Psoas muscle (tissue), 8 donors: ENCODE results near the gene CTR9. TPM values are rescaled to one million over a fixed set of nuclear protein-coding genes. Genes with fewer than 3 reads are reported as not detected.

ENCODE experiments used
- ATAC-seq, 4 donors: fragments of 200-7000 bp; cut with Tn5 transposase; one replicate each; pipeline ENCODE4 v1.9.1; 2020; ENCODE audit warnings: moderate library complexity in 3 of 4, mild to moderate bottlenecking in 2 of 4
- DNase-seq, 2 donors: peaks; one replicate each; pipeline ENCODE4 v3.0.0-alpha.2; 2020
- H3K27ac ChIP-seq: fragments of 200-600 bp; one replicate; pipeline ENCODE4 v1.8.0; 2022
- H3K27me3 ChIP-seq, 3 donors: fragments of 200-600 bp in 1 of 3; one replicate each; pipeline versions ENCODE4 v1.6.1 to v1.8.0; 2013 to 2022; ENCODE audit warnings: low read length in 2 of 3, mild to moderate bottlenecking in 2 of 3, moderate library complexity in 1 of 3; ENCODE audit not compliant: insufficient read depth in 3 of 3
- H3K36me3 ChIP-seq, 2 donors: fragments of 200-600 bp in 1 of 2; one replicate each; pipeline versions ENCODE4 v1.6.1 to v1.8.0; 2013 to 2022; ENCODE audit warnings: low read depth in 1 of 2, mild to moderate bottlenecking in 1 of 2, moderate library complexity in 1 of 2; ENCODE audit not compliant: insufficient read depth in 1 of 2
- H3K4me1 ChIP-seq: fragments of 200-600 bp; one replicate; pipeline ENCODE4 v1.8.0; 2022
- H3K4me3 ChIP-seq: fragments of 200-600 bp; one replicate; pipeline ENCODE4 v1.8.0; 2022; ENCODE audit warnings: mild to moderate bottlenecking
- H3K9me3 ChIP-seq: fragments of 200-600 bp; one replicate; pipeline ENCODE4 v1.8.0; 2022
- WGBS, 3 donors: extraction: QIAGEN DNeasy Blood & Tissue Kit; methylation state at CpG; one replicate each; pipeline versions ENCODE4 v1.1.6 to v1.1.7; 2013; 5-methylcytosine and 5-hydroxymethylcytosine counted together
- intact Hi-C, 2 donors: fragments of 100-400 bp; cut with DNase I; formaldehyde crosslinking; loops; one replicate each; pipeline versions ENCODE4 v1.11.0 to v1.14.2; 2022
- long read RNA-seq, 2 donors: library from polyadenylated mRNA; unstranded; transcript quantifications; one replicate each; pipeline ENCODE4 v2.0.0, GENCODE V29; 2021
- polyA plus RNA-seq, 3 donors: library from polyadenylated mRNA; stranded (reverse); fragments of 200-250 nt; gene quantifications; one replicate each; pipeline ENCODE4 v1.2.3, GENCODE V29; 2013
- total RNA-seq, 4 donors: library from RNA; stranded (reverse); fragmentation: NEBNext Ultra II Directional in 2 of 4; extraction: Animal tissue kit (Norgen Biotek cat#: 25700) in 2 of 4; gene quantifications; one replicate each; pipeline versions ENCODE4 v1.2.1 to v1.2.4, GENCODE V29; 2021 to 2023
- TF ChIP-seq, protein P1 (sequence below): fragments of 200-600 bp; IDR thresholded peaks from one replicate; pipeline ENCODE4 v1.8.0; 2022; ENCODE audit warnings: antibody characterized with exemption
- donor health status: healthy with polysubstance abuse.
- donor health status: DM: no; HTN: no; CAD: no; lungs with moderate emphysema.
- donor health status: Bipolar disorder and iron deficiency.
- donor health status: healthy.
- donor health status: DM: yes; HTN: yes; CAD: no.
- donor health status: DM: no; HTN: no; CAD: no.
- donor health status: DM: no; HTN: no; CAD: no.
- donor health status: DM: yes; HTN: yes; CAD: no.

CTR9 gene
- total RNA-seq (10 to 100 TPM; 20.9 to 31.0 (median 26.1) TPM), polyA plus RNA-seq (10 to 100 TPM; 16.4 to 41.6 (median 17.7) TPM)
- long read RNA-seq, donor 1, full-length matches to known transcripts: 6 of 32 reads
- long read RNA-seq, donor 1, partial matches to known transcripts: 25 of 32 reads
- long read RNA-seq, donor 1, other reads (novel, unspliced or antisense): 1 of 32 reads
- long read RNA-seq, donor 2, full-length matches to known transcripts: 17 of 47 reads
- long read RNA-seq, donor 2, partial matches to known transcripts: 28 of 47 reads
- long read RNA-seq, donor 2, other reads (novel, unspliced or antisense): 2 of 47 reads

- 0 to 1% (median 0%) methylated on average over 67 of the region's 67 CpGs for WGBS, 3 donors
- Histone ChIP-seq H3K4me1 (peaks cover 11% of the 10 kb centered on the region), H3K27ac (peak within 1 kb of the TSS; percentile 94), H3K36me3 (no peaks in the 10 kb centered on the region), H3K27me3 (no peaks in the 10 kb centered on the region), H3K9me3 (no peaks in the 10 kb centered on the region), H3K4me3 (peak within 1 kb of the TSS; percentile 87)
- DNase-seq (peak; percentile 94 to 97), ATAC-seq (peak; percentile 94 to 96 (median 95))
- intact Hi-C loops: loop anchor here in 1 of 2 donors (5.0 kb wide), 1 partner anchor 56 kb away; the partner anchor contains the start of gene EIF4G2
- TF ChIP-seq, protein P1, sequence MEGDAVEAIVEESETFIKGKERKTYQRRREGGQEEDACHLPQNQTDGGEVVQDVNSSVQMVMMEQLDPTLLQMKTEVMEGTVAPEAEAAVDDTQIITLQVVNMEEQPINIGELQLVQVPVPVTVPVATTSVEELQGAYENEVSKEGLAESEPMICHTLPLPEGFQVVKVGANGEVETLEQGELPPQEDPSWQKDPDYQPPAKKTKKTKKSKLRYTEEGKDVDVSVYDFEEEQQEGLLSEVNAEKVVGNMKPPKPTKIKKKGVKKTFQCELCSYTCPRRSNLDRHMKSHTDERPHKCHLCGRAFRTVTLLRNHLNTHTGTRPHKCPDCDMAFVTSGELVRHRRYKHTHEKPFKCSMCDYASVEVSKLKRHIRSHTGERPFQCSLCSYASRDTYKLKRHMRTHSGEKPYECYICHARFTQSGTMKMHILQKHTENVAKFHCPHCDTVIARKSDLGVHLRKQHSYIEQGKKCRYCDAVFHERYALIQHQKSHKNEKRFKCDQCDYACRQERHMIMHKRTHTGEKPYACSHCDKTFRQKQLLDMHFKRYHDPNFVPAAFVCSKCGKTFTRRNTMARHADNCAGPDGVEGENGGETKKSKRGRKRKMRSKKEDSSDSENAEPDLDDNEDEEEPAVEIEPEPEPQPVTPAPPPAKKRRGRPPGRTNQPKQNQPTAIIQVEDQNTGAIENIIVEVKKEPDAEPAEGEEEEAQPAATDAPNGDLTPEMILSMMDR: peak; percentile 20
These were observed at the start of gene CTR9 for GRCh38 chr11:10750838-10751580. Gene CTR9, plus strand, starts transcription at chr11:10751246. Its CDS starts 167 bp downstream, at chr11:10751413.

- no peak for DNase-seq
- TF ChIP-seq, protein P1: no peak
- no peak for ATAC-seq
- no peaks in the 10 kb centered on the region for H3K9me3 ChIP-seq
- no peak overlapping the region for H3K4me3 ChIP-seq
- WGBS, 3 donors: 85 to 89% (median 87%) methylated on average over 3 of the region's 3 CpGs
- intact Hi-C loops: no loop called here
- H3K36me3 ChIP-seq: no peaks in the 10 kb centered on the region
- H3K27me3 ChIP-seq: no peaks in the 10 kb centered on the region
- H3K4me1 ChIP-seq: no peaks in the 10 kb centered on the region
- no peak overlapping the region for H3K27ac ChIP-seq
These were observed 49.1 kb upstream of the CTR9 start for GRCh38 chr11:10701982-10702381.

- DNase-seq (no peak), ATAC-seq (no peak)
- Histone ChIP-seq H3K36me3 (no peaks in the 10 kb centered on the region), H3K27ac (no peak overlapping the region), H3K27me3 (no peaks in the 10 kb centered on the region), H3K4me1 (no peaks in the 10 kb centered on the region), H3K9me3 (no peaks in the 10 kb centered on the region), H3K4me3 (no peak overlapping the region)
- TF ChIP-seq, protein P1: no peak
- WGBS, 3 donors: 90 to 92% (median 91%) methylated on average over 3 of the region's 3 CpGs
- intact Hi-C loops: no loop called here
These were observed 42.9 kb upstream of the CTR9 start for GRCh38 chr11:10708131-10708530.

DNA sequence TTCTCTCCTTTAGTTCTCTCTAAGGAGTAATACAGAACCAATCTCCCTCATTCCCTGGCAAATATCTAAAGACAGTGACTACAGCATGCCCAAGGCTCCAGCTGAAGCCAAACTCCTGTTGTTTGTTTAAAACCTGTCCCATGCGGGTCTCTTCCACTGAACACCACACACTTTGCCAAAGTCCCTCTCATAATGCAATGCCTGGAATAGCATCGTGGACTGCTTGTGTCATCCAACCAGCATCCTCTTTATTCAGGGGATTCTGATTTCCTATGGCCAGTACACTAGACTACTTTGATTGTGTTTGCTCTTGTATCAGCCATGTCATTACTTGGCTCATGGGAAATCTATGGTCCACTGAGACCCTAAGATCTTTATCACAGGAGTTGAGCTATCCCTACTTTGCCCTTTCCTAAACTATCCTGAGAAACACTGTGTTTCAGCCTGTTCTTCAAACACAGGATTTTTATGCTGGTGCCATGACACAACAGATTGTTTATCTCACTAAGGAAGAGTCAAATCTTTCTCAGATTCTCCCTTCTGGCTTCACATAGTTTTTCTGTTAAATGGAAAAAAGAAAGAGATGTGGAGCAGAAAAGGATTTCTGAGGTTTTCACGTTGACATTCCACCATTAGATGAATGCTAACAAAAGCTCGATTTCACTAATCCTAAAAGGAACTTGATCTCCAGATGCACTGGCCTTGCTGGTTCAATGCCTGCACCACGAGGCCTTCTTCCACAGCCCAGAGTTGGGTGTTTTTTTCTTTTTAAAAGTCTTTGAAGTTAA is 41.6 kb upstream of the CTR9 start:
- WGBS, 3 donors: 51 to 64% (median 57%) methylated on average over 5 of the region's 5 CpGs
- intact Hi-C loops: loop anchor here in 1 of 2 donors (5.0 kb wide), 1 partner anchor 1953 kb away; no protein-coding TSS in a partner anchor
- ATAC-seq (no peak), DNase-seq (no peak)
- Histone ChIP-seq H3K9me3 (no peaks in the 10 kb centered on the region), H3K4me1 (no peaks in the 10 kb centered on the region), H3K27ac (no peak overlapping the region), H3K27me3 (no peaks in the 10 kb centered on the region), H3K4me3 (no peak overlapping the region), H3K36me3 (no peaks in the 10 kb centered on the region)
- TF ChIP-seq, protein P1: no peak
